Right kidney (tissue), 9 donors: ENCODE results near the gene PAFAH1B2.
"Not testable (repeated sequence)": the region's sequence is repeated elsewhere in the genome, so short reads cannot be mapped to it uniquely, and the experiment has no call there.

ENCODE experiments used
- DNase-seq: peaks from one replicate; pipeline ENCODE4 v3.0.0-alpha.2; 2016
- long read RNA-seq, 8 donors: transcript quantifications; one replicate each; lab custom pipeline, GENCODE V29; 2026

The PAFAH1B2 gene
- long read RNA-seq, donor 1, full-length matches to known transcripts: 12 of 12 reads
- long read RNA-seq, donor 1, partial matches to known transcripts: 0 of 12 reads
- long read RNA-seq, donor 1, other reads (novel, unspliced or antisense): 0 of 12 reads
- long read RNA-seq, donor 2, full-length matches to known transcripts: 7 of 12 reads
- long read RNA-seq, donor 2, partial matches to known transcripts: 5 of 12 reads
- long read RNA-seq, donor 2, other reads (novel, unspliced or antisense): 0 of 12 reads
- long read RNA-seq, donor 3, full-length matches to known transcripts: 14 of 19 reads
- long read RNA-seq, donor 3, partial matches to known transcripts: 5 of 19 reads
- long read RNA-seq, donor 3, other reads (novel, unspliced or antisense): 0 of 19 reads
- long read RNA-seq, donor 4, full-length matches to known transcripts: 18 of 26 reads
- long read RNA-seq, donor 4, partial matches to known transcripts: 8 of 26 reads
- long read RNA-seq, donor 4, other reads (novel, unspliced or antisense): 0 of 26 reads
- long read RNA-seq, donor 5, full-length matches to known transcripts: 13 of 20 reads
- long read RNA-seq, donor 5, partial matches to known transcripts: 0 of 20 reads
- long read RNA-seq, donor 5, other reads (novel, unspliced or antisense): 7 of 20 reads
- long read RNA-seq, donor 6, full-length matches to known transcripts: 12 of 24 reads
- long read RNA-seq, donor 6, partial matches to known transcripts: 12 of 24 reads
- long read RNA-seq, donor 6, other reads (novel, unspliced or antisense): 0 of 24 reads
- long read RNA-seq, donor 7, full-length matches to known transcripts: 35 of 40 reads
- long read RNA-seq, donor 7, partial matches to known transcripts: 5 of 40 reads
- long read RNA-seq, donor 7, other reads (novel, unspliced or antisense): 0 of 40 reads
- long read RNA-seq, donor 8, full-length matches to known transcripts: 15 of 15 reads
- long read RNA-seq, donor 8, partial matches to known transcripts: 0 of 15 reads
- long read RNA-seq, donor 8, other reads (novel, unspliced or antisense): 0 of 15 reads

DNA sequence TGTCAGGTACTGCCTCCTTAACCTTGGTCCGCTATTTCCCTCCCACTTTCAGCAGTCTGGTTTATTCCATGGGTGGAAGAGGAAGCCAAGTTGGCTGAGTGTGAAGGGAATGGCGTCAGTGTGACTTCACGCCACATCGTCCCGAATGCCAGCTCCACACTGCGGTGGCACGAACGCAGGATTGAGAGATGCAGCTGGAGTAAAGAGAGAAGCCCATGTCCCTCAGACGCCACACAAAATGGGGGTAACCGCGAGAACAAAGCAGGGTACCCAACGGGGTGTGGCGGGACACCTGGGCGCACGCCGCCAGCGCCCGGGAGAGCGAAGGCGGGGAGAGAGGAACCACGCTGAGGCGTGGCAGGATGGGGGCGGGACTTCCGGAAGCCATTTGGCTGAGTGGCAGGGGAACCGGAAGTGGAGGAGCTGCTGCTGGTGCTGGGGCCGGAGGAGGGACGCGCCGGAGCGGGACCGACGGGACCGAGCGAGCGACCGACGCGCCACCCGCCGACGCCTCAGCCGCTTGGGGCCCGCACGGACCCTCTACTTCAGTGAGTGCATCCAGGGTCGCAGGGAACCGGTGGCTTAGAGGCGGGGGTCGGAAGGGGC lies at the start of gene PAFAH1B2:
TSS of gene PAFAH1B2 (plus strand) at position 417 of the 606 bp plus-strand sequence. CDS start 8,161 bp downstream, outside the sequence.
- peak; percentile 98 for DNase-seq

DNA sequence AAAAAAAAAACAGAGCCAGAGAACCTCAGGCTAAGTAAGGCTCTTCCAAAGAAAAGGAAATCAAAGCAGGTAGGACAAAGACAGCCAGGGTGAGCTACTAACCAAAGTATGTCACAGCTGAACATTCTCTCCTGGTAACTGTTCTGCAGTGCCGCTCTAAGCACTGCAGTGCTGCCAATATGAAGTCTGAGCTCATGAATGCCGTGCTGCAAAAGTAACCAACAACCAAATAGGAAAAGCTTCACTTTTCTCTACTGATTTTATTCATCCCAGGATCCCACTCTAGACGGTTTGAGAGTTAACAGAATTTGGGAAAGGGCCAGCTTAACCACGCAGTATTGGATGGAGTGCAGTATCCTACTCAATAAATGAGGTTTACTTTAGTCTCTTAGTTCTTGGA lies 49.3 kb upstream of the PAFAH1B2 start:
- no peak for DNase-seq

- no peak for DNase-seq
These were observed 48.6 kb upstream of the PAFAH1B2 start for GRCh38 chr11:117095284-117096161.

DNA sequence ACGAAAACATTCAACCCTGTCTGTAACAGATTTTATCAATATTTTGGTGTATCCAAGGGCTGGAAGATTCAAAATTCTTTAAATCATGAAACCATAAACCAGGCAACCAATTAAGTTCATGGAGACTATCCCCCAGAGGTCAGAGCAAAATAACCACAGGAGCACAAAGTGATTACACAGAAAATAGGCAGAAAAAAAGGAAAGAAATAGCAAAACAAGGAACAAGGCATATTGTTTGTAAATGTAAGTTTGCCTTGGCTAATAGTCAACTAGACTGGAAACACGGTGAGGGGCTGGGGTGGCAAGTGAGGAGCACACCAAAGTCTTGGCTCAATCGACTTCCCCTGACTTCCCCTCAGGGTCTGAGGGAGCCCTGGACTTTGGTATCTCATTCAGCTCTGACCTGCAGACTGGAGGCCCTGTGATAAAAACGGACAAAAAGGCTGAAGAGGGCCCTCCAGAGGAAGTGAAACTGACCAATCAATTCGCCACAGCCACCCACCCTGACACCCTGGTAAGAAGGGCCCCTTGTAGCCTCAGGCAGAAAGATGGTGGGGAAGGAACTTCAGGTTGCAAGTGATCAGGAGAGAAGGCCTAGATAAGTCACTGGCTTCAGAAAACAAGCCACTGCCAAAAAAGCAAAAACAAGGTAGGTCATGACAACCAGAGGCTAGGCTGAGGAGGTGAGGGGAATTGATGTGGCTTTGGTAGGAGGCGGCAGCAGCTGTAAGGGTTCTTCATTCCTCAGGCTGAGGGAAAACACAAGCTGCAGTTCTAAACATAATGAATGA lies 47.7 kb upstream of the PAFAH1B2 start:
- peak; percentile 31 for DNase-seq

GRCh38 chr11:117097014-117097388 lies 47.1 kb upstream of the PAFAH1B2 start:
- peak; percentile 28 for DNase-seq

DNA sequence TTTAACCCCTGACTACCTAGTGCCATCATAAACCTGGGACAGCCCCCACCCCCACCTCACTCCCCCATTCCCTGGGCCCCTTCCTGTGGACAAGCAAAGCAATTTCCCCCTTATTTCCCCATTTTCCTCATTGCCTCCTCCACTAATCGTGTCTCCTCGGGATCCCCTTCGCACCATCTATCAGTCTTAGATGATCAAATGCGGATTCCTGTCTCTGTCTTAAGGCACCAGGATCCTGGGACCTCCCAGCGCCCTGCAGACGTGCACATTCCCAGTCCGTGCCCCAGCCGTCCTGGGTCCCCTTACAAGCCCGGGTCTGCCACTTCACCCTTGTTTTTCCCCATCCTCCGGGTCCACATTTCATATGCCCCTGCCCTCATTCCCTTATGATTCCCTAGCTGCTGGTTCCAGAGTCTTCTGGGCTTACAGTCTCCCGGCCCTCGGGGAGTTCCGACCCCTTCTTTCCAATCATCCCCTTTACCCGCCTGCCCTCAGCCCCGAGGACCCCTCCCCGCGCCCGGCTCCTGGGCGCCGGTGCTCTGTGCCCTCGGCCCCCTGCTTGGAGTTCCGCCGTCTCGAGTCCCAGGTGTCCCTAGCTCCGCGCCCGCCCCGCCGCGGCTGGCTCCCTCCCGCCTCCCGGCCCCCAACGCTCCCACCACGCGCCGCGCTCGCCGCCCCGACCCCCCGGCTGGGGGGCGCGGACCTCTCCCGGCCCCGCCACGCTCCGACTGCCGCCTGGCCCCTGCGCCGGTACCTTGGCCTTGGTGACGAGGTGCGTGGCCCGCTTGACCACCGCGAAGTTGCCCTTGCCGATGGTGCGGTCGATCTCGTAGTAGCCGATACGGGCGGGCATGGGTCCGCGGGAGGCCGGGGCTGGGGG lies 46.5 kb upstream of the PAFAH1B2 start:
- peak; percentile 81 for DNase-seq

DNA sequence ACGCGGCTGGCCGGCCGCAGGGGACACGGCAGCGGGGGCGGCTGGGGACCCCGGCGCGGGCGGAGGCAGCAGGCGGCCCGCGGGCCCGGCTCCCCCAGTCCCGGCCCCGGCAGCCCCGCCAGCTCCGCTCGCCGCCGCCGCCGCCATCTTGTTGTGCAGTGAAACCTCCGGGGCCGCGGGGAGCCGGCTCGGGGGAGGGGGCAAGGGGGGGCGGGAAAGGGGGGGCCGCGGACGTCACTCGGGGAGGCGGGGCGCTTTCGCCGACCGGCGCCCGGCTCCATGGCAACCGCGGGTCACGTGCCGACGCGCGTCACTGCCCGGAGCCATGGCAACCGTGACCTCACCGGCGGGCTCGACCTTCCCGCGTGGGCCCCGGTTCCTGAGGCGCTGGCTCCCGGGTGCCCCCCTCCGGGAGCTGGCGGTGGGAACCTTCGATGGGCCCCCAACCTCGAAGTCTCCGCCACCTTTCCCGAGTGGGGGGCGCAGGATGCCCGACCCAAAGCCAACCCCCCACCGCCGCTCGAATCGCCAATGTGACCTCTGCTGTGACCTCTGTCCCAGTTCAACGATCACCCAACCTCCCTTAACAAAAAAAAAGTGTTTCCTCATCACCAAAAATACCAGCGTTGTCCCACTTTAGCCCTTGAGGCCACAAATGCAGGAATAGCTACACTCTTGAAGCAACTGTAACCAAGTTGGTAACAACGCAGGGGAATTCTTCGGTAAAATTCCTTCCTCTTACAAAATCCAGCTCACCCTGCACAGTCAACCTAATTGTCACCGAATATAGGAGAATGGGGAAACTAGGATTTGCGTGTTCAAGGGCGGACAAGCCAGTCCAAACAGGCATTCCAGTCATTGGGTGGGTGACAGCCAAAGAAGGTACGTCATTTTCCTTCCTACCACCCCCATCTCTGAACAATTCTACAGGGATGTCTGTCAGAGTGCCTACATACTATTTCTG lies 45.5 kb upstream of the PAFAH1B2 start, which contains the start of gene SIK3:
TSS of gene SIK3 (minus strand) at position 160 of the 964 bp plus-strand sequence. CDS start at position 147, 13 bp downstream.
- DNase-seq: peak; percentile 84

DNA sequence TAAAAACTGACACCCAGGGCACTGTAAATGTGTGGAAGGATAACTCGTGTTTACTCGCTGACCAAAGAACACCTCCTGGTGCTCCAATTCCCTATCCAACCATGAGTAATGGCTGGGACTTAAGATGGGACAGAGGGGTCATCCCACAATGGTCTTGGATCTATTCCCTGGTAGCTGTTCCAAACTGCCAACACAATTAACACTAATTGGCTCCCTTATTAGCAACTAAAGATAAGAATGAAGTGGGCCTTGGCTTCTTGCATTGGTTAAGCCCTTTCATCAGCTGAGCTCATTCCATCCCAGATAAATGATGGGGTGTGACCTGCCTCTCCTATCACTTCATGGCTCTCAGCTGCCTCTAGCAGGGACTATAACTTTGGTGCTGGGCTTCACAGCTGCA lies 44.4 kb upstream of the PAFAH1B2 start:
- no peak for DNase-seq

GRCh38 chr11:117100556-117100955 lies 43.5 kb upstream of the PAFAH1B2 start:
- no peak for DNase-seq

- no peak for DNase-seq
These were observed 36.1 kb upstream of the PAFAH1B2 start for GRCh38 chr11:117107701-117108590.

GRCh38 chr11:117110294-117110950 lies 33.7 kb upstream of the PAFAH1B2 start:
- no peak for DNase-seq

DNA sequence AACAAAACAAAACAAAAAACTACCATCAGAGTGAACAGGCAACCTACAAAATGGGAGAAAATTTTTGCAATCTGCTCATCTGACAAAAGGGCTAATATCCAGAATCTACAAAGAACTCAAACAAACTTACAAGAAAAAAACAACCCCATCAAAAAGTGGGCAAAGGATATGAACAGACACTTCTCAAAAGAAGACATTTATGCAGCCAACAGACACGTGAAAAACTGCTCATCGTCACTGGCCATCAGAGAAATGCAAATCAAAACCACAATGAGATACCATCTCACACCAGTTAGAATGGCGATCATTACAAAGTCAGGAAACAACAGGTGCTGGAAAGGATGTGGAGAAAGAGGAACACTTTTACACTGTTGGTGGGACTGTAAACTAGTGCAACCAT lies 31.6 kb upstream of the PAFAH1B2 start:
- not testable (repeated sequence) for DNase-seq

GRCh38 chr11:117112939-117113338 lies 31.1 kb upstream of the PAFAH1B2 start:
- not testable (repeated sequence) for DNase-seq

GRCh38 chr11:117117681-117118080 lies 26.4 kb upstream of the PAFAH1B2 start:
- no peak for DNase-seq

DNA sequence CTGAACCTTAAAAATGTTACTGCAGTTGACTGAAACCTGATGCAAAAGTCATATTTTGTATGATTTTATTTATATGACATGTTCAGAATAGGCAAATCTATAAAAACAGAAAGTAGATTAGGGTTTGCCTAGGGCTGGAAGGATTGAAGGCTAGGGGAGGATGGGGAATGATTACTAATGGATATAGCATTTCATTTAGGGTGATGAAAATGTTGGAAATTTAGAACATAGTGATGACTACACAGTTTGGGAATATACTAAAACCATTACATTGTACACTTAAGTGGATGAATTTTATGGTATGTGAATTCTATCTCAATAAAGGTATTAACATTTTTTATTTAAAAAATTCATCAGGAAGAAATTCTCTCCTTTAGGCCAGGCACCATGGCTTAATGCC lies 22.9 kb upstream of the PAFAH1B2 start:
- DNase-seq: no peak

DNA sequence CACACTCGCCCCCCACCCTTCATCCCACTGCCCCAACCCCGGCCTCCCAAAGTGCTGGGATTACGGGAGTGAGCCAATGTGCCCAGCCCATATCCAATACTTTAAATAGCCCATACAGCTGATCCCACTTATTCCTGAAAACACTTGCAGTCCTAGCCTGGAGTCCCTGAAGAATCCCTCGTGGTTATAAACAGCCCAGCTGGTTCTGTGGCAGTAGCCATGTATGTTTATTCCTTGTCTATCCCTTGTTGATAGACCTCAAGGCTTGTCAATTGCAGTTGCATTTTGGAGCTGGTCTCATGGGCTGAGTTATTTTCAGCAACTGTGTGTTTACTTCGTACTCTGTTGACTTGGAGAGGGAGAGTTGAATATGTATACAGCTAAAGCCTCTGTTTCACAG lies 21.5 kb upstream of the PAFAH1B2 start:
- no peak for DNase-seq
